HEK293T (cell line): Measurements from ENCODE around the gene ANO1.

Experiments
- BHLHE40 ChIP-seq: fragments of 450-650 bp; IDR thresholded peaks from 2 replicates; pipeline ENCODE4 v1.6.1; 2016; ENCODE audit warnings: mild to moderate bottlenecking, moderate library complexity, borderline replicate concordance
- CTBP1 ChIP-seq: fragments of 450-650 bp; IDR thresholded peaks from 2 replicates; pipeline ENCODE4 v1.6.1; 2016; ENCODE audit warnings: borderline replicate concordance
- ELF4 ChIP-seq: fragments of 450-650 bp; IDR thresholded peaks from 2 replicates; pipeline ENCODE4 v1.6.1; 2017; ENCODE audit warnings: antibody characterized with exemption
- FOXA1 ChIP-seq: fragments of 450-650 bp; IDR thresholded peaks from 2 replicates; pipeline ENCODE4 v1.6.1; 2016; ENCODE audit warnings: mild to moderate bottlenecking
- FOXK2 ChIP-seq: fragments of 450-650 bp; IDR thresholded peaks from 2 replicates; pipeline ENCODE4 v1.6.1; 2016; ENCODE audit warnings: mild to moderate bottlenecking
- FOXM1 ChIP-seq: fragments of 450-650 bp; IDR thresholded peaks from 2 replicates; pipeline ENCODE4 v1.6.1; 2017; ENCODE audit warnings: mild to moderate bottlenecking, borderline replicate concordance
- HDGF ChIP-seq: fragments of 450-650 bp; IDR thresholded peaks from 2 replicates; pipeline ENCODE4 v1.6.1; 2017; ENCODE audit warnings: antibody characterized with exemption, borderline replicate concordance
- L3MBTL2 ChIP-seq: fragments of 450-650 bp; conservative IDR thresholded peaks from 2 replicates; pipeline ENCODE4 v1.6.1; 2016; ENCODE audit warnings: mild to moderate bottlenecking
- PKNOX1 ChIP-seq: fragments of 450-650 bp; IDR thresholded peaks from 2 replicates; pipeline ENCODE4 v1.6.1; 2016
- SUZ12 ChIP-seq: fragments of 450-650 bp; IDR thresholded peaks from 2 replicates; pipeline ENCODE4 v1.6.1; 2016; ENCODE audit warnings: mild to moderate bottlenecking
- TARDBP ChIP-seq: fragments of 450-650 bp; IDR thresholded peaks from 2 replicates; pipeline ENCODE4 v1.6.1; 2016
- ZNF384 ChIP-seq: fragments of 450-650 bp; IDR thresholded peaks from 2 replicates; pipeline ENCODE4 v1.6.1; 2016

- TF ChIP-seq ZNF384 (no peak), FOXA1 (no peak), FOXM1 (no peak), BHLHE40 (no peak), TARDBP (no peak), FOXK2 (no peak), SUZ12 (no peak), HDGF (no peak), CTBP1 (no peak), L3MBTL2 (no peak), ELF4 (no peak), PKNOX1 (no peak)
These were observed 48.8 kb upstream of the ANO1 start for GRCh38 chr11:70029115-70029860.
